Esophagus (tissue), 2 donors: ENCODE results near the gene PDS5B. TPM values are rescaled to one million over a fixed set of nuclear protein-coding genes. Genes with fewer than 3 reads are reported as not detected.

Source experiments
- H3K27ac ChIP-seq, 2 donors: one replicate each; pipeline ENCODE4 v1.5.1; 2013; ENCODE audit warnings: low read depth in 2 of 2, mild to moderate bottlenecking in 2 of 2, inconsistent platforms in 1 of 2, low read length in 1 of 2, moderate library complexity in 1 of 2
- H3K27me3 ChIP-seq, 2 donors: one replicate each; pipeline ENCODE4 v1.6.1; 2013; ENCODE audit warnings: low read length in 2 of 2, control low read depth in 1 of 2, mild to moderate bottlenecking in 1 of 2; ENCODE audit not compliant: insufficient read depth in 2 of 2, control insufficient read depth in 1 of 2
- H3K36me3 ChIP-seq, 2 donors: one replicate each; pipeline ENCODE4 v1.6.1; 2013; ENCODE audit warnings: low read length in 1 of 2; ENCODE audit not compliant: control insufficient read depth in 2 of 2, insufficient read depth in 2 of 2
- H3K4me1 ChIP-seq, 2 donors: one replicate each; pipeline ENCODE4 v1.6.1; 2013; ENCODE audit warnings: low read length in 1 of 2; ENCODE audit not compliant: control insufficient read depth in 2 of 2, insufficient read depth in 2 of 2
- H3K4me3 ChIP-seq, 2 donors: one replicate each; pipeline ENCODE4 v1.5.1; 2013; ENCODE audit warnings: low read length in 2 of 2, mild to moderate bottlenecking in 2 of 2, low read depth in 1 of 2, moderate library complexity in 1 of 2
- H3K9me3 ChIP-seq, 2 donors: one replicate each; pipeline ENCODE4 v1.6.1; 2013; ENCODE audit warnings: mild to moderate bottlenecking in 2 of 2, low read depth in 1 of 2, low read length in 1 of 2, moderate library complexity in 1 of 2; ENCODE audit not compliant: control insufficient read depth in 2 of 2, insufficient read depth in 1 of 2
- WGBS, 2 donors: extraction: QIAGEN DNeasy Blood & Tissue Kit; methylation state at CpG; one replicate each; pipeline ENCODE4 v1.1.7; 2013; 5-methylcytosine and 5-hydroxymethylcytosine counted together
- polyA plus RNA-seq, 2 donors: library from polyadenylated mRNA; stranded (reverse); fragments of 200-250 nt; gene quantifications; one replicate each; pipeline ENCODE4 v1.2.3, GENCODE V29; 2013
- donor health status: healthy with polysubstance abuse.
- donor health status: Bipolar disorder and iron deficiency.

PDS5B gene
- 1 to 10 TPM; 2.5 to 3.8 TPM for polyA plus RNA-seq

GRCh38 chr13:32586080-32586900 is at the start of gene PDS5B:
Gene PDS5B, plus strand, starts transcription at chr13:32586452. Its CDS starts 62,321 bp downstream, at chr13:32648773.
- Histone ChIP-seq H3K36me3 (no peaks in the 10 kb centered on the region), H3K27ac (peak within 1 kb of the TSS; percentile 93 to 98), H3K4me1 (no peaks in the 10 kb centered on the region), H3K4me3 (peak within 1 kb of the TSS; percentile 87 to 95), H3K9me3 (no peaks in the 10 kb centered on the region), H3K27me3 (no peaks in the 10 kb centered on the region)
- 0 to 1% methylated on average over 59 to 97 of the region's 97 CpGs for WGBS, 2 donors

DNA sequence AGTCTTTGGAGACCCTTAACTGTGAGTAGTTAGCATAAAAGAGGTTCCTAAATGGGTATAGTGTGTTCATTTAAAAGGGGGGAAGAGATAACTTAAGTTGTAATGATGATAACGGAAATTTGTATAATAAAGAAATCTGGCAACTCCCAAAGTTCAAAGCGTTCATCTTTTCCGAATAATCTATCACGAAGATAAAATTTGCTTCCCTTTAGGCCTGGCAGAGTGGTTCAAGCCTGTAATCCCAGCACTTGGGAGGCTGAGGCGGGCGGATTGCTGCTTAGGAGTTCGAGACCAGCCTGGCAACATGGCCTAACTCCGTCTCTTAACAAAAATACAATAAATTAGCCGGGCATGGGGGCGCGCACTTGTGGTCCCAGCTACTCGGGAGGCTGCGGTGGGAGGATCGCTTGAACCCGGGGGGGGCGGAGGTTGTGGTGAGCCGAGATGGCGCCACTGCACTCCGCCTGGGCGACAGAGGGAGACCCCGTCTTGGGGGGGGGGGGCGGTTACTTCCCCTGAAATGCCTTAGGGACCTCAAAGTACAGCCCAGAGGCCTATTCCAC is 48.6 kb upstream of the PDS5B start:
- 24 to 27% methylated on average over 22 of the region's 22 CpGs for WGBS, 2 donors

DNA sequence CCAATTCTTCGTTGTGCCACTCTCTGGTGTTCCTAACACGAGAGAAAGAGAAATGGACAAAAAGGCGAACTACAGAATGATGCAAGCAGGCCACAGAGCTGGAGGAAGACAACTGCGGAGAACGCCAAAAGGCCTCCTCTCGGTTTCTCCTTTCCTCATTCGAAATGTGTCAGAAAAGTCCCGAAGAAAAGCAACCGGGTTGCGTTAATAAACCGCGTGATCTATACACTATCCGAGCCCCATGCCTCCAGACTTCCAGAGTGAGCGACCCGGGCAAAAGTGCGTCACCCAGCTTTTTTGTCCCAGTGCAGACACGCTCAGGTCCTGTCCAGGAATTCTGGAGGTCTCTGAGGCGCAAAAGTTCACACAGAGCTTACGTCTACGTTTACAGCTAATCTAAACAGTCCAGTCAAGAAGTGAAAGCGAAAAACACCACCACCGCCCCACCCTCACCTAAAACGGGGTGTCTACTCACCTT is 48.1 kb upstream of the PDS5B start:
- H3K4me3 ChIP-seq: peak overlapping the region; percentile 79 to 95
- H3K9me3 ChIP-seq: no peaks in the 10 kb centered on the region
- no peaks in the 10 kb centered on the region for H3K36me3 ChIP-seq
- H3K27ac ChIP-seq: peak overlapping the region; percentile 88 to 93
- H3K4me1 ChIP-seq: no peaks in the 10 kb centered on the region
- WGBS, 2 donors: 0 to 1% methylated on average over 23 of the region's 23 CpGs
- no peaks in the 10 kb centered on the region for H3K27me3 ChIP-seq

More for the DNA sequence above, 48.6 kb upstream of the PDS5B start:
- Histone ChIP-seq H3K4me3 (peak overlapping the region; percentile 79 to 95), H3K27me3 (no peaks in the 10 kb centered on the region), H3K9me3 (no peaks in the 10 kb centered on the region), H3K4me1 (no peaks in the 10 kb centered on the region), H3K36me3 (no peaks in the 10 kb centered on the region), H3K27ac (peak overlapping the region; percentile 88 to 93)

GRCh38 chr13:32538621-32539246 is 47.5 kb upstream of the PDS5B start, which contains the start of gene N4BP2L2:
Gene N4BP2L2, minus strand, starts transcription at chr13:32538795. Its CDS starts 1,768 bp downstream, at chr13:32537027.
- 1% methylated on average over 32 of the region's 32 CpGs for WGBS, 2 donors
- Histone ChIP-seq H3K4me3 (peak within 1 kb of the TSS; percentile 79 to 95), H3K9me3 (no peaks in the 10 kb centered on the region), H3K27ac (peak within 1 kb of the TSS; percentile 88 to 93), H3K4me1 (no peaks in the 10 kb centered on the region), H3K27me3 (no peaks in the 10 kb centered on the region), H3K36me3 (no peaks in the 10 kb centered on the region)

DNA sequence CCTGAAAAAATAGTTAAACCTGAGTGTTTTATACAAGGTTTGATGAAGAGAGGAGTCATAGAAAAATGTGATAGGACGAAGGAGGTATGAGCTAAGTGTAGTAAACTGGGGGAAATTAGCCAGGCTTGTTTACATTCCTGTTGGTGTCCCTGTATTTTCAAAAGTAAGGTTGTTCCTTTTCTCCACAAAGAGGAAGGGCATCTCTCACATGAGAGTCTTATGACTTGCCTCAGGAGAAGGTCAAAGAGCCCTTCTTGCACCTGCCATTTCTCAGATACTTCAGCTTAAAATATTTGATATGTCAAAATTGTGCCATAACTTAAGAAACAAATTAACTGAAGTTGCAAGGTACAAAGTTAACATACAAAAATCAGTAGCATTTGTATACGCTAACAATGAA is 44.0 kb upstream of the PDS5B start:
- Histone ChIP-seq H3K9me3 (no peaks in the 10 kb centered on the region), H3K36me3 (no peaks in the 10 kb centered on the region), H3K27me3 (no peaks in the 10 kb centered on the region), H3K4me3 (no peak overlapping the region), H3K27ac (no peak overlapping the region), H3K4me1 (no peaks in the 10 kb centered on the region)
- 79 to 90% methylated on average over 2 of the region's 2 CpGs for WGBS, 2 donors

DNA sequence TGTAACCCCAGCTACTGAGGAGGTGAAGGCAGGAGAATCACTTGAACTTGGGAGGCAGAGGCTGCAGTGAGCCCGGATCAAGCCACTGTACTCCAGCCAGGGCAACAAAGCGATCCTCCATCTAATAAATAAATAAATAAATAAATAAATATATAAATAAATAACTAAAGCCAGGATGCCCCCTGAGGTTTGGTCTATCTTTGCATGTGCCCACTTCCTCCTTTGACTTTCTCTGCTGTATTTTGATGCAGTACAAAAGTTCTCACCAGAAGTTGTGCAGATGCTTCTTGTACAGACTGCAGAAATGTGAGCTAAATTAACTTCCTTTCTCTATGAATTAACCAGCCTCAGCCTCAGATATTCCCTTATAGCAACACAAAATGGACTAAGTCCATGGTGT is 41.2 kb upstream of the PDS5B start:
- WGBS, 2 donors: 94 to 100% methylated on average over 2 of the region's 2 CpGs
- no peaks in the 10 kb centered on the region for H3K36me3 ChIP-seq
- no peaks in the 10 kb centered on the region for H3K4me1 ChIP-seq
- no peaks in the 10 kb centered on the region for H3K27me3 ChIP-seq
- H3K9me3 ChIP-seq: no peaks in the 10 kb centered on the region
- H3K27ac ChIP-seq: no peak overlapping the region
- no peak overlapping the region for H3K4me3 ChIP-seq

- Histone ChIP-seq H3K4me1 (no peaks in the 10 kb centered on the region), H3K27me3 (no peaks in the 10 kb centered on the region), H3K4me3 (no peak overlapping the region), H3K36me3 (no peaks in the 10 kb centered on the region), H3K9me3 (no peaks in the 10 kb centered on the region), H3K27ac (no peak overlapping the region)
- WGBS, 2 donors: 60 to 72% methylated on average over 2 of the region's 2 CpGs
Observed at GRCh38 chr13:32548837-32549236, 37.4 kb upstream of the PDS5B start.

- 75 to 81% methylated on average over 3 of the region's 3 CpGs for WGBS, 2 donors
Observed at GRCh38 chr13:32549788-32550187, 36.5 kb upstream of the PDS5B start.

GRCh38 chr13:32553720-32554119 is 32.5 kb upstream of the PDS5B start:
- Histone ChIP-seq H3K27ac (no peak overlapping the region), H3K4me1 (no peaks in the 10 kb centered on the region), H3K9me3 (no peaks in the 10 kb centered on the region), H3K4me3 (no peak overlapping the region), H3K27me3 (no peaks in the 10 kb centered on the region), H3K36me3 (no peaks in the 10 kb centered on the region)
- 83 to 92% methylated on average over 1 of the region's 1 CpG for WGBS, 2 donors

More at GRCh38 chr13:32549788-32550187, 36.5 kb upstream of the PDS5B start:
- Histone ChIP-seq H3K4me1 (no peaks in the 10 kb centered on the region), H3K27me3 (no peaks in the 10 kb centered on the region), H3K9me3 (no peaks in the 10 kb centered on the region), H3K4me3 (no peak overlapping the region), H3K36me3 (no peaks in the 10 kb centered on the region), H3K27ac (no peak overlapping the region)
